Endothelial cell of umbilical vein (primary cell): ENCODE data around the gene DKKL1. TPM values are rescaled to one million over a fixed set of nuclear protein-coding genes. Genes with fewer than 3 reads are reported as not detected.

Source experiments
- BruUV-seq: library from RNA; stranded (reverse); fragments of 400-500 nt; replicated peaks from 2 replicates; lab custom pipeline; 2021; lab: Mats Ljungman, UMichigan
- CTCF ChIA-PET: fragments of 300-600, 350-600 bp; sonication (Branson Sonifier 250); formaldehyde crosslinking; loops from one replicate; lab custom pipeline; 2021; ENCODE audit warnings: antibody characterized with exemption, inconsistent platforms; lab: Charles Lee
- POLR2A ChIA-PET: fragments of 300-600, 350-600 bp; sonication (Branson Sonifier 250); formaldehyde crosslinking; loops from one replicate; lab custom pipeline; 2021; ENCODE audit warnings: antibody characterized with exemption, inconsistent platforms; lab: Charles Lee
- DNase-seq: peaks from one replicate; pipeline ENCODE4 v3.0.0-alpha.2; 2011; ENCODE audit warnings: low read depth, low spot score
- FAIRE-seq: peaks from 2 replicates; lab custom pipeline; 2011; peaks lifted over from hg19 to GRCh38; lab: Jason Lieb, UNC
- H2AFZ ChIP-seq: 2 replicates; pipeline ENCODE4 v1.6.0; 2012; ENCODE audit warnings: low read depth, low read length, control low read depth, inconsistent platforms
- H3K27ac ChIP-seq: 2 replicates; pipeline ENCODE4 v1.5.1; 2011; ENCODE audit warnings: low read depth, mild to moderate bottlenecking, control low read depth, low read length, moderate library complexity; ENCODE audit not compliant: insufficient read depth
- H3K27me3 ChIP-seq, 2 experiments: 2 replicates each; pipeline versions ENCODE4 v1.6.0 to v1.6.1; 2011; ENCODE audit warnings: low read length in 2 of 2, mixed read lengths in 1 of 2; ENCODE audit not compliant: control insufficient read depth in 2 of 2, insufficient read depth in 2 of 2
- H3K36me3 ChIP-seq, 2 experiments: 2 replicates in 1 of 2; 3 replicates in 1 of 2; pipeline ENCODE4 v1.5.1; 2011; ENCODE audit warnings: low read length in 2 of 2, mild to moderate bottlenecking in 1 of 2, moderate library complexity in 1 of 2; ENCODE audit not compliant: control insufficient read depth in 2 of 2, insufficient read depth in 2 of 2; ENCODE audit errors: extremely low read depth in 1 of 2
- H3K4me1 ChIP-seq: 3 replicates; pipeline ENCODE4 v1.5.1; 2011; ENCODE audit warnings: mild to moderate bottlenecking, low read length; ENCODE audit not compliant: control insufficient read depth, insufficient read depth; ENCODE audit errors: extremely low read depth
- H3K4me2 ChIP-seq: 2 replicates; pipeline ENCODE4 v1.6.1; 2011; ENCODE audit warnings: low read length, control low read depth, mixed read lengths; ENCODE audit not compliant: insufficient read depth
- H3K4me3 ChIP-seq, 3 experiments: fragments of 200-600 bp in 1 of 3; sonication (generic), shearing (Covaris generic) in 1 of 3; replicated peaks in 1 of 3; 2 replicates each; pipeline ENCODE4 v1.5.1; 2011 to 2016; ENCODE audit warnings: control low read depth in 3 of 3, low read length in 3 of 3, mild to moderate bottlenecking in 2 of 3, inconsistent platforms in 1 of 3, low read depth in 1 of 3, moderate library complexity in 1 of 3; ENCODE audit not compliant: insufficient read depth in 1 of 3
- H3K79me2 ChIP-seq: 2 replicates; pipeline ENCODE4 v1.6.0; 2012; ENCODE audit warnings: low read length, inconsistent platforms; ENCODE audit not compliant: control insufficient read depth, insufficient read depth
- H3K9ac ChIP-seq: replicated peaks from 2 replicates; pipeline ENCODE3; 2011; ENCODE audit warnings: low read length, control low read depth; ENCODE audit not compliant: insufficient read depth; ENCODE audit errors: extremely low read depth
- H3K9me1 ChIP-seq: replicated peaks from 3 replicates; pipeline ENCODE4 v1.6.0; 2011; ENCODE audit warnings: mild to moderate bottlenecking, low read length; ENCODE audit not compliant: control insufficient read depth, insufficient read depth; ENCODE audit errors: extremely low read depth
- H3K9me3 ChIP-seq: replicated peaks from 2 replicates; pipeline ENCODE4 v1.5.1; 2012; ENCODE audit warnings: low read length, inconsistent platforms; ENCODE audit not compliant: control insufficient read depth, insufficient read depth
- H4K20me1 ChIP-seq: replicated peaks from 2 replicates; pipeline ENCODE3; 2011; ENCODE audit warnings: mild to moderate bottlenecking, low read length; ENCODE audit not compliant: control insufficient read depth, insufficient read depth; ENCODE audit errors: extremely low read depth
- CTCF ChIP-seq, 2 donors: IDR thresholded peaks; 1 replicate in 1 of 2; 2 replicates in 1 of 2; pipeline ENCODE4 v1.5.1; 2011; ENCODE audit warnings: low read length in 2 of 2, mild to moderate bottlenecking in 2 of 2, moderate library complexity in 2 of 2, control low read depth in 1 of 2, inconsistent platforms in 1 of 2, low read depth in 1 of 2; ENCODE audit not compliant: insufficient read depth in 1 of 2; ENCODE audit errors: extremely low read depth in 1 of 2
- EZH2 ChIP-seq: IDR thresholded peaks from 2 replicates; pipeline ENCODE4 v1.6.1; 2012; ENCODE audit warnings: borderline replicate concordance, low read depth, mild to moderate bottlenecking, moderate library complexity, low read length, inconsistent platforms; ENCODE audit not compliant: severe bottlenecking
- FOS ChIP-seq: IDR thresholded peaks from 2 replicates; pipeline ENCODE4 v1.6.1; 2011; ENCODE audit warnings: mild to moderate bottlenecking, low read length, moderate library complexity, borderline replicate concordance; ENCODE audit not compliant: insufficient read depth
- GATA2 ChIP-seq: IDR thresholded peaks from 2 replicates; pipeline ENCODE4 v1.7.0; 2011; ENCODE audit warnings: low read depth, mild to moderate bottlenecking, moderate library complexity, mixed read lengths, low read length; ENCODE audit not compliant: insufficient read length, insufficient read depth
- JUN ChIP-seq: IDR thresholded peaks from 2 replicates; pipeline ENCODE4 v1.6.1; 2011; ENCODE audit warnings: borderline replicate concordance, low read depth; ENCODE audit not compliant: insufficient read length, insufficient read depth
- MAX ChIP-seq: IDR thresholded peaks from 2 replicates; pipeline ENCODE4 v1.6.1; 2011; ENCODE audit not compliant: insufficient read depth, insufficient read length
- MYC ChIP-seq: IDR thresholded peaks from one replicate; pipeline ENCODE4 v1.6.1; 2011; ENCODE audit warnings: mild to moderate bottlenecking, low read depth, low read length
- POLR2A ChIP-seq: IDR thresholded peaks from 2 replicates; pipeline ENCODE4 v1.6.1; 2012; ENCODE audit warnings: low read depth, mild to moderate bottlenecking, control low read depth, low read length
- POLR2AphosphoS5 ChIP-seq: IDR thresholded peaks from 2 replicates; pipeline ENCODE4 v1.6.1; 2012; ENCODE audit warnings: low read depth, mild to moderate bottlenecking, control low read depth, low read length, moderate library complexity; ENCODE audit not compliant: insufficient read depth
- dilution Hi-C: fragments of 300-500 bp; cut with MboI; formaldehyde crosslinking; loops from one replicate; pipeline ENCODE4 v1.15.0; 2019; ENCODE audit warnings: low sequenced_read_pairs; ENCODE audit not compliant: extremely low pct_ligation_motif_present
- intact Hi-C: fragments of 100-400 bp; cut with micrococcal nuclease; formaldehyde crosslinking; loops from one replicate; pipeline ENCODE4 v1.10.0; 2022
- polyA plus RNA-seq, 4 experiments: library from polyadenylated mRNA; depleted of rRNA in 3 of 4; stranded (reverse) in 3 of 4; unstranded in 1 of 4; fragments of >200 nt; gene quantifications; 2 replicates each; pipeline versions ENCODE4 v1.2.1 to v1.2.3, GENCODE V29; 2011 to 2012; ENCODE audit warnings: missing spikeins in 1 of 4
- total RNA-seq: library from RNA; stranded (reverse); gene quantifications from 2 replicates; pipeline ENCODE4 v1.2.3, GENCODE V29; 2021

DKKL1 gene
- total and polyA plus RNA-seq, 2 donors (not counting 3 experiments of a cell fraction or from before 2014, with no cell fraction given), result 0.21 TPM; not detected in 1

- POLR2A ChIA-PET, result interaction anchor here (0.6 kb wide), 1 partner anchor 11 kb away, joined by 3 read pairs; no protein-coding TSS in a partner anchor
- H2AFZ ChIP-seq, result no peak overlapping the region
- no peaks in the 10 kb centered on the region for H3K79me2 ChIP-seq
- dilution Hi-C loops, result no loop called here
- no peaks in the 10 kb centered on the region for H3K27me3 ChIP-seq
- no peak overlapping the region for H3K4me3 ChIP-seq
- no peak overlapping the region for H3K9ac ChIP-seq
- H3K4me2 ChIP-seq, result no peak overlapping the region
- no TSS peak for BruUV-seq
- CTCF ChIA-PET, result interaction anchor here (0.7 kb wide), 1 partner anchor 15 kb away, joined by 3 read pairs; no protein-coding TSS in a partner anchor
- TF ChIP-seq POLR2AphosphoS5 (no peak), MAX (no peak), EZH2 (no peak), POLR2A (no peak), MYC (no peak), GATA2 (no peak), FOS (no peak), JUN (no peak), CTCF (IDR thresholded peaks at IDR 0.05; ENCODE audit: extremely low read depth in 1 of 2, insufficient read depth in 1 of 2, low read depth in 1 of 2, low read length in 2 of 2) (no peak)
- H4K20me1 ChIP-seq, result no peaks in the 10 kb centered on the region
- H3K9me3 ChIP-seq, result no peaks in the 10 kb centered on the region
- H3K27ac ChIP-seq, result no peak overlapping the region
- H3K36me3 ChIP-seq, result peaks cover 26 to 53% of the 10 kb centered on the region in 2 experiments
- DNase-seq (no peak), FAIRE-seq (no peak)
- H3K9me1 ChIP-seq, result no peaks in the 10 kb centered on the region
- peaks cover 15% of the 10 kb centered on the region for H3K4me1 ChIP-seq
- intact Hi-C loops, result loop anchor here (1.0 kb wide), 1 partner anchor 24 kb away; no protein-coding TSS in a partner anchor
These were observed 20.6 kb upstream of the DKKL1 start for GRCh38 chr19:49343123-49343522.
